Type B pancreatic cell (in vitro differentiated cells): ENCODE measurements around the gene MLXIP. TPM values are rescaled to one million over a fixed set of nuclear protein-coding genes. Genes with fewer than 3 reads are reported as not detected.

ENCODE experiments used
- DNase-seq: peaks from one replicate; pipeline ENCODE4 v3.0.0; 2021; ENCODE audit warnings: mixed read lengths; ENCODE audit not compliant: unreplicated experiment; ENCODE audit errors: extremely low spot score
- H3K27ac Mint-ChIP-seq: 2 replicates; pipeline ENCODE4 v1.8.0; 2021; ENCODE audit warnings: mild to moderate bottlenecking, mixed read lengths
- H3K27me3 Mint-ChIP-seq: 2 replicates; pipeline ENCODE4 v1.8.0; 2021; ENCODE audit warnings: mixed read lengths
- H3K36me3 Mint-ChIP-seq: 2 replicates; pipeline ENCODE4 v1.8.0; 2021; ENCODE audit warnings: mixed read lengths
- H3K4me1 Mint-ChIP-seq: one replicate; pipeline ENCODE4 v1.8.0; 2021; ENCODE audit warnings: mixed read lengths; ENCODE audit not compliant: unreplicated experiment
- H3K4me3 Mint-ChIP-seq: 2 replicates; pipeline ENCODE4 v1.8.0; 2021; ENCODE audit warnings: mild to moderate bottlenecking, mixed read lengths
- H3K9me3 Mint-ChIP-seq: 2 replicates; pipeline ENCODE4 v1.8.0; 2021; ENCODE audit warnings: mixed read lengths
- CTCF ChIP-seq: fragments of 200-600 bp; sonication (generic); conservative IDR thresholded peaks from 2 replicates; pipeline ENCODE4 v1.5.0; 2021; ENCODE audit warnings: antibody characterized with exemption, mild to moderate bottlenecking
- total RNA-seq: library from RNA; stranded (reverse); gene quantifications from 2 replicates; pipeline ENCODE4 v1.2.1, GENCODE V29; 2021; ENCODE audit warnings: low replicate concordance

Gene MLXIP
- total RNA-seq, 1 donor from 2014 or later, result 44.5 TPM

- Mint-ChIP-seq H3K27me3 (peaks cover 8% of the 10 kb centered on the region), H3K4me3 (peak within 1 kb of the TSS; percentile 89)
- peak; percentile 79 for DNase-seq
These were observed 104.5 kb downstream of the MLXIP start, which contains the start of gene LRRC43 for GRCh38 chr12:122182887-122183587. Gene LRRC43, plus strand, starts transcription at chr12:122183123. Its CDS starts 22 bp downstream, at chr12:122183145.

GRCh38 chr12:122183588-122183940 is 105.0 kb downstream of the MLXIP start:
- DNase-seq, result no peak

More at GRCh38 chr12:122182887-122183587, 104.5 kb downstream of the MLXIP start, which contains the start of gene LRRC43:
- no peaks in the 10 kb centered on the region for H3K9me3 Mint-ChIP-seq
- no peak for TF ChIP-seq CTCF
- no peaks in the 10 kb centered on the region for H3K4me1 Mint-ChIP-seq
- peak within 1 kb of the TSS; percentile 70 for H3K27ac Mint-ChIP-seq
- H3K36me3 Mint-ChIP-seq, result no peaks in the 10 kb centered on the region

GRCh38 chr12:122184517-122184916 is 106.0 kb downstream of the MLXIP start:
- no peak for TF ChIP-seq CTCF
- Mint-ChIP-seq H3K27ac (no peak overlapping the region), H3K36me3 (no peaks in the 10 kb centered on the region), H3K4me1 (no peaks in the 10 kb centered on the region), H3K4me3 (peak overlapping the region; percentile 67), H3K27me3 (peaks cover 8% of the 10 kb centered on the region), H3K9me3 (no peaks in the 10 kb centered on the region)
- no peak for DNase-seq

More at GRCh38 chr12:122183588-122183940, 105.0 kb downstream of the MLXIP start:
- Mint-ChIP-seq H3K36me3 (no peaks in the 10 kb centered on the region), H3K27ac (no peak overlapping the region), H3K27me3 (peaks cover 8% of the 10 kb centered on the region), H3K4me1 (no peaks in the 10 kb centered on the region), H3K9me3 (no peaks in the 10 kb centered on the region), H3K4me3 (peak overlapping the region; percentile 74)
- TF ChIP-seq CTCF, result no peak

GRCh38 chr12:122185079-122185478 is 106.5 kb downstream of the MLXIP start:
- Mint-ChIP-seq H3K4me3 (peak overlapping the region; percentile 51), H3K9me3 (no peaks in the 10 kb centered on the region), H3K4me1 (no peaks in the 10 kb centered on the region), H3K36me3 (no peaks in the 10 kb centered on the region), H3K27ac (no peak overlapping the region), H3K27me3 (peaks cover 8% of the 10 kb centered on the region)
- no peak for TF ChIP-seq CTCF
- DNase-seq, result no peak

GRCh38 chr12:122185494-122186082 is 107.0 kb downstream of the MLXIP start:
- no peak for DNase-seq
- H3K36me3 Mint-ChIP-seq, result no peaks in the 10 kb centered on the region
- no peak for TF ChIP-seq CTCF
- no peak overlapping the region for H3K4me3 Mint-ChIP-seq
- peaks cover 8% of the 10 kb centered on the region for H3K27me3 Mint-ChIP-seq
- H3K9me3 Mint-ChIP-seq, result no peaks in the 10 kb centered on the region
- H3K27ac Mint-ChIP-seq, result no peak overlapping the region
- H3K4me1 Mint-ChIP-seq, result no peaks in the 10 kb centered on the region
